Measurements from ENCODE around the gene USP35. TPM values are rescaled to one million over a fixed set of nuclear protein-coding genes. Genes with fewer than 3 reads are reported as not detected.

Gene USP35
- total RNA-seq, 1 experiment from 2014 or later, result 6.0 TPM

DNA sequence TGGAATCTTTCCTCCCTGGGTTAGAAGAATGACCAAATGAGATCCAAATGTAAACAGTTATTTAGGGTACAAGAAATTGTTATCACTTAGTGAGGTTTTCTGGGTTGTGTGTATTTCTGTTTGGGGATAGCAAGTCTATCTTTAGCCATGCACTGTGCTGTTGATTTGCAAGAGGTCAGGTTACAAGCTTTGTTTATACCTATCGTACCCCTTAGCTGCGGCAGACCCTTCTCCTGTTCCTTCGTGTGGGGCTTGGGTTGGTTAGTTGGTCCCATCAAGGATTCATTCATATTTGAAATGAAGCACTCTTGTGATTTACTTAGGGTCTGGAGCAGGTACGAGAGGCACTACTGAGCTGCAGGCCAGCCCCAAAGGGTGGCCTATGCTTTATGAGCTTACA lies 72.6 kb downstream of the USP35 start:
- H2AFZ ChIP-seq (ENCODE audit: low read depth, low read length, poor library complexity, severe bottlenecking), result no peak overlapping the region
- no peak for DNase-seq (ENCODE audit: low read depth, low spot score)
- H4K20me1 ChIP-seq (ENCODE audit: insufficient read depth), result no peaks in the 10 kb centered on the region
- no peak overlapping the region for H3K27ac ChIP-seq (ENCODE audit: low read depth, low read length)
- H3K4me1 ChIP-seq (ENCODE audit: control insufficient read depth in 1 of 2, insufficient read depth in 2 of 2, low read length in 2 of 2), result no peaks in the 10 kb centered on the region
- H3K9me2 ChIP-seq (ENCODE audit: insufficient read depth), result no peaks in the 10 kb centered on the region
- no peak overlapping the region for H3K4me2 ChIP-seq (ENCODE audit: low read length)
- H3K36me3 ChIP-seq (ENCODE audit: control insufficient read depth in 1 of 2, insufficient read depth in 2 of 2, low read length in 2 of 2), result no peaks in the 10 kb centered on the region
- TF ChIP-seq CEBPB (IDR thresholded peaks at IDR 0.05; ENCODE audit: low read depth), result no peak
- H3K4me3 ChIP-seq (replicated peaks in 1 of 2; ENCODE audit: low read depth in 1 of 2, low read length in 2 of 2), result no peak overlapping the region
- BruUV-seq (replicated peaks), result no TSS peak
- H3K27me3 ChIP-seq (ENCODE audit: insufficient read depth, low read length), result no peaks in the 10 kb centered on the region
- ATAC-seq, result no peak
- ChIA-PET CTCF (no interaction called here), POLR2A (no interaction called here), RAD21 (ENCODE audit: low non-redundant PET in 1 of 2, low total read pairs in 2 of 2, uncharacterized antibody in 2 of 2, unreplicated experiment in 2 of 2) (no interaction called here)
- no peaks in the 10 kb centered on the region for H3K9me3 ChIP-seq (ENCODE audit: control insufficient read depth in 1 of 2, insufficient read depth in 1 of 2, low read depth in 1 of 2, low read length in 2 of 2)
- no peak overlapping the region for H3K9ac ChIP-seq (ENCODE audit: low read length)
- intact Hi-C loops (cut with micrococcal nuclease), result no loop called here
- H3K79me2 ChIP-seq (ENCODE audit: insufficient read depth, low read length), result no peaks in the 10 kb centered on the region

DNA sequence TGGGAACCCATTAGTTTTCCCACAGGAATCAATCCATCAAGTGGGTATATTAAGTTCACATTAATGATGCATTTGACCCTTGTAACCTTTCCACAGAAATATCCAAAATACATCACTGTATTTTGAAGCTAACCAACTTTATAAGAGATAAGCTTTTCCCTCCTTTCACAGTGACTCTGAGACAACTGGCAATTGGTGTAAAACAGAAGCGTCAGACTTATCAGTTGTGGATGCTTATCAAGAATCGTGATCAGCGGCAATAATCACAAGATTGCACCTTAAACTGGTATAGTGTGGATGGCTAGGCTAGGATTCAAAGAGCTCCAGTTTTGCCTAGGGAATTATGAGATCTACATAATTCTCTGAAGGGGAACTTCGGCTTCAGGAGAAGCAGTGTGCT lies 73.1 kb downstream of the USP35 start:
- no TSS peak for BruUV-seq (replicated peaks)
- H2AFZ ChIP-seq (ENCODE audit: low read depth, low read length, poor library complexity, severe bottlenecking), result no peak overlapping the region
- ChIA-PET POLR2A (no interaction called here), CTCF (no interaction called here), RAD21 (ENCODE audit: low non-redundant PET in 1 of 2, low total read pairs in 2 of 2, uncharacterized antibody in 2 of 2, unreplicated experiment in 2 of 2) (no interaction called here)
- H4K20me1 ChIP-seq (ENCODE audit: insufficient read depth), result no peaks in the 10 kb centered on the region
- H3K9me3 ChIP-seq (ENCODE audit: control insufficient read depth in 1 of 2, insufficient read depth in 1 of 2, low read depth in 1 of 2, low read length in 2 of 2), result no peaks in the 10 kb centered on the region
- no peak overlapping the region for H3K27ac ChIP-seq (ENCODE audit: low read depth, low read length)
- TF ChIP-seq POLR2A (IDR thresholded peaks at IDR 0.05; ENCODE audit: borderline replicate concordance, extremely low read depth, insufficient read depth, insufficient read length) (no peak), JUND (IDR thresholded peaks at IDR 0.05) (no peak), CTCF (IDR thresholded peaks at IDR 0.05 in 2 of 3, conservative IDR thresholded peaks at IDR 0.05 in 1 of 3; ENCODE audit: borderline replicate concordance in 1 of 3, insufficient read depth in 1 of 3, low read depth in 2 of 3, low read length in 2 of 3) (no peak), FOSL1 (IDR thresholded peaks at IDR 0.05; ENCODE audit: low read depth) (no peak), CEBPB (IDR thresholded peaks at IDR 0.05; ENCODE audit: low read depth) (no peak), ZNF274 (IDR thresholded peaks at IDR 0.05; ENCODE audit: low read depth, low read length) (no peak), TCF7L2 (IDR thresholded peaks at IDR 0.05; ENCODE audit: borderline replicate concordance, extremely low read depth, insufficient read depth, insufficient read length) (no peak), ZBTB33 (IDR thresholded peaks at IDR 0.05; ENCODE audit: extremely low read depth, insufficient replicate concordance, low read length) (no peak), EZH2phosphoT487 (IDR thresholded peaks at IDR 0.05; ENCODE audit: borderline replicate concordance) (no peak), ATF3 (IDR thresholded peaks at IDR 0.05) (no peak), MAX (IDR thresholded peaks at IDR 0.05) (no peak), ELF1 (IDR thresholded peaks at IDR 0.05; ENCODE audit: borderline replicate concordance, low read depth) (no peak), ZFX (IDR thresholded peaks at IDR 0.05) (no peak), SRF (IDR thresholded peaks at IDR 0.05; ENCODE audit: low read depth) (no peak), EGR1 (IDR thresholded peaks at IDR 0.05; ENCODE audit: low read depth) (no peak), SP1 (IDR thresholded peaks at IDR 0.05; ENCODE audit: low read depth) (no peak)
- H3K36me3 ChIP-seq (ENCODE audit: control insufficient read depth in 1 of 2, insufficient read depth in 2 of 2, low read length in 2 of 2), result no peaks in the 10 kb centered on the region
- intact Hi-C loops (cut with micrococcal nuclease), result no loop called here
- no peaks in the 10 kb centered on the region for H3K79me2 ChIP-seq (ENCODE audit: insufficient read depth, low read length)
- no peak overlapping the region for H3K9ac ChIP-seq (ENCODE audit: low read length)
- ATAC-seq (no peak), DNase-seq (ENCODE audit: low read depth, low spot score) (no peak)
- no peaks in the 10 kb centered on the region for H3K9me2 ChIP-seq (ENCODE audit: insufficient read depth)
- H3K27me3 ChIP-seq (ENCODE audit: insufficient read depth, low read length), result no peaks in the 10 kb centered on the region
- H3K4me1 ChIP-seq (ENCODE audit: control insufficient read depth in 1 of 2, insufficient read depth in 2 of 2, low read length in 2 of 2), result no peaks in the 10 kb centered on the region
- no peak overlapping the region for H3K4me3 ChIP-seq (replicated peaks in 1 of 2; ENCODE audit: low read depth in 1 of 2, low read length in 2 of 2)
- H3K4me2 ChIP-seq (ENCODE audit: low read length), result no peak overlapping the region
